OCI-LY7 (cell line): ENCODE measurements around the gene IL12A. TPM values are rescaled to one million over a fixed set of nuclear protein-coding genes. Genes with fewer than 3 reads are reported as not detected.

Experiments
- BruUV-seq: library from RNA; stranded (reverse); fragments of 400-500 nt; replicated peaks from 2 replicates; lab custom pipeline; 2021; lab: Mats Ljungman, UMichigan
- CTCF ChIA-PET: fragments of 300-600 bp; sonication (Branson Sonifier 250); formaldehyde crosslinking; loops from one replicate; lab custom pipeline; 2022; ENCODE audit warnings: antibody characterized with exemption; ENCODE audit not compliant: unreplicated experiment; lab: Charles Lee
- POLR2A ChIA-PET: fragments of 300-600 bp; sonication (Branson Sonifier 250); formaldehyde crosslinking; loops from one replicate; lab custom pipeline; 2022; ENCODE audit warnings: antibody characterized with exemption; lab: Charles Lee
- DNase-seq: peaks from one replicate; pipeline ENCODE4 v3.0.0-alpha.2; 2015; ENCODE audit warnings: low spot score
- H2AFZ ChIP-seq: fragments of 200-600 bp; sonication (generic), shearing (Covaris generic); 2 replicates; pipeline ENCODE4 v1.6.1; 2014; ENCODE audit warnings: mild to moderate bottlenecking, antibody characterized with exemption, low read length, moderate library complexity
- H3K27ac ChIP-seq: fragments of 200-600 bp; sonication (generic); 2 replicates; pipeline ENCODE4 v1.5.1; 2014; ENCODE audit warnings: mixed run types, low read depth, mild to moderate bottlenecking, moderate library complexity, low read length, inconsistent platforms; ENCODE audit not compliant: poor library complexity, severe bottlenecking
- H3K36me3 ChIP-seq: fragments of 200-600 bp; sonication (generic); 2 replicates; pipeline ENCODE4 v1.6.1; 2014; ENCODE audit warnings: mild to moderate bottlenecking, antibody characterized with exemption, low read length, moderate library complexity, mixed read lengths; ENCODE audit not compliant: insufficient read depth
- H3K4me1 ChIP-seq: fragments of 200-600 bp; sonication (generic); 2 replicates; pipeline ENCODE4 v1.5.1; 2014; ENCODE audit warnings: mild to moderate bottlenecking, low read length; ENCODE audit not compliant: insufficient read depth, poor library complexity, severe bottlenecking
- H3K4me2 ChIP-seq: fragments of 200-600 bp; sonication (generic); 2 replicates; pipeline ENCODE4 v1.6.1; 2014; ENCODE audit warnings: mild to moderate bottlenecking, low read length
- H3K4me3 ChIP-seq: fragments of 200-600 bp; sonication (generic); 2 replicates; pipeline ENCODE4 v1.5.1; 2014; ENCODE audit warnings: mild to moderate bottlenecking, low read depth, low read length; ENCODE audit not compliant: poor library complexity, severe bottlenecking
- H3K79me2 ChIP-seq: fragments of 200-600 bp; sonication (generic); 2 replicates; pipeline ENCODE4 v1.6.1; 2016; ENCODE audit warnings: low read depth, mild to moderate bottlenecking, low read length, moderate library complexity, mixed read lengths; ENCODE audit not compliant: insufficient read depth
- H3K9me2 ChIP-seq: fragments of 200-600 bp; sonication (generic); 2 replicates; pipeline ENCODE4 v1.6.1; 2016; ENCODE audit warnings: mild to moderate bottlenecking, low read length, mixed read lengths; ENCODE audit not compliant: insufficient read depth
- H3K9me3 ChIP-seq: fragments of 200-600 bp; sonication (generic); 2 replicates; pipeline ENCODE4 v1.6.1; 2014; ENCODE audit warnings: mild to moderate bottlenecking, mixed run types, low read length, mixed read lengths
- H4K20me1 ChIP-seq: fragments of 200-600 bp; sonication (generic); 2 replicates; pipeline ENCODE4 v1.6.1; 2014; ENCODE audit warnings: mild to moderate bottlenecking, antibody characterized with exemption, low read length, moderate library complexity, mixed read lengths; ENCODE audit not compliant: insufficient read depth
- CTCF ChIP-seq: fragments of 200-600 bp; sonication (generic); conservative IDR thresholded peaks from 2 replicates; pipeline ENCODE4 v1.5.1; 2014; ENCODE audit warnings: mild to moderate bottlenecking, antibody characterized with exemption, low read length, moderate library complexity, mixed read lengths
- EZH2phosphoT487 ChIP-seq: fragments of 200-600 bp; sonication (generic); IDR thresholded peaks from 2 replicates; pipeline ENCODE4 v1.6.1; 2018; ENCODE audit warnings: low read depth, borderline replicate concordance, mild to moderate bottlenecking, mixed run types, antibody characterized with exemption, low read length, moderate library complexity, mixed read lengths
- intact Hi-C: fragments of 100-400 bp; cut with micrococcal nuclease; formaldehyde crosslinking; loops from one replicate; pipeline ENCODE4 v1.10.0; 2022; ENCODE audit not compliant: unreplicated experiment
- total RNA-seq, 2 experiments: library from RNA; depleted of rRNA in 1 of 2; stranded (reverse); fragments of >200 nt in 1 of 2; shearing (Covaris generic) in 1 of 2; gene quantifications; 2 replicates each; pipeline ENCODE4 v1.2.3, GENCODE V29; 2014 to 2022

Gene IL12A
- total RNA-seq, 2 experiments from 2014 or later: not detected

GRCh38 chr3:159948429-159949144 is 40.0 kb upstream of the IL12A start:
- H3K9me2 ChIP-seq: no peaks in the 10 kb centered on the region
- CTCF ChIA-PET: no interaction called here
- H3K9me3 ChIP-seq: no peaks in the 10 kb centered on the region
- TF ChIP-seq EZH2phosphoT487: no peak
- TF ChIP-seq CTCF: no peak
- DNase-seq: no peak
- no peak overlapping the region for H2AFZ ChIP-seq
- BruUV-seq: no TSS peak
- no peak overlapping the region for H3K27ac ChIP-seq
- intact Hi-C loops: no loop called here
- H3K4me1 ChIP-seq: no peaks in the 10 kb centered on the region
- H3K36me3 ChIP-seq: no peaks in the 10 kb centered on the region
- H4K20me1 ChIP-seq: no peaks in the 10 kb centered on the region
- no peak overlapping the region for H3K4me2 ChIP-seq
- POLR2A ChIA-PET: no interaction called here
- H3K4me3 ChIP-seq: no peak overlapping the region
- H3K79me2 ChIP-seq: no peaks in the 10 kb centered on the region

GRCh38 chr3:159950156-159950898 is 38.3 kb upstream of the IL12A start:
- DNase-seq: peak; percentile 1
- ChIA-PET POLR2A (interaction anchor here (0.5 to 0.6 kb wide), 1 partner anchor 21 kb away, joined by 3 to 4 read pairs; no protein-coding TSS in a partner anchor), CTCF (no interaction called here)
- intact Hi-C loops: no loop called here
- no TSS peak for BruUV-seq
- Histone ChIP-seq H3K4me2 (no peak overlapping the region), H4K20me1 (no peaks in the 10 kb centered on the region), H3K36me3 (no peaks in the 10 kb centered on the region), H3K4me3 (no peak overlapping the region), H3K27ac (no peak overlapping the region), H3K79me2 (no peaks in the 10 kb centered on the region), H3K9me2 (no peaks in the 10 kb centered on the region), H3K4me1 (no peaks in the 10 kb centered on the region), H3K9me3 (no peaks in the 10 kb centered on the region), H2AFZ (no peak overlapping the region)
- TF ChIP-seq EZH2phosphoT487 (no peak), CTCF (no peak)

- Histone ChIP-seq H3K79me2 (no peaks in the 10 kb centered on the region), H3K27ac (no peak overlapping the region), H3K4me2 (no peak overlapping the region), H3K36me3 (no peaks in the 10 kb centered on the region), H4K20me1 (no peaks in the 10 kb centered on the region), H3K4me3 (no peak overlapping the region), H3K4me1 (no peaks in the 10 kb centered on the region), H3K9me2 (no peaks in the 10 kb centered on the region), H2AFZ (no peak overlapping the region), H3K9me3 (no peaks in the 10 kb centered on the region)
- DNase-seq: no peak
- TF ChIP-seq CTCF: no peak
- TF ChIP-seq EZH2phosphoT487: no peak
- ChIA-PET POLR2A (no interaction called here), CTCF (no interaction called here)
- BruUV-seq: no TSS peak
- intact Hi-C loops: no loop called here
These were observed 37.1 kb upstream of the IL12A start for GRCh38 chr3:159951540-159951939.
